GM21619 (cell line): ENCODE results near the gene TPO.

Source experiments
- ATAC-seq: cut with Tn5 transposase; IDR thresholded peaks from one replicate; pipeline ENCODE4 v1.9.1; 2021; ENCODE audit not compliant: unreplicated experiment

Gene TPO

DNA sequence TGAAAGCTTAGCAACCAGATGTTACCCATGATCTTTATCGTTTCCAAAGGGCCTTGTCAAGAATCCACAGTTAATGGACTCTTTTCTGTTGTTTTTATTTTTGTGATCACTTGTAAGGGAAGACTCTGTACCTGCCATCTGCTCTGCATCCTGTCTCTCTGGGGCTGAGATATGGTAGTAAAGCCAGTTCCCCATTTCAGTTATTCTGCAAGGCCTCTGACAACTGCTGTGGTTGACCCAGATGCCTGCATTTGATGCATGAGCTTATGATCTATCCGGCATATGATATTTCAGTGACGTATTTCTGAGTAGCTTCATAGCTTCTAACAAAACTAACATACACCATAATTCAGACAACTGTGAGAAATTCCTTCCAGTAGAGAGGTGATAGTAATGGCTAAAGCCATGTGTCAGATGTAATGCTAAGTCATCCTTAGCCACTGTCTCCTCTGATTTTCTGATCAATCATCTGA lies 105.1 kb downstream of the TPO start:
- no peak for ATAC-seq

DNA sequence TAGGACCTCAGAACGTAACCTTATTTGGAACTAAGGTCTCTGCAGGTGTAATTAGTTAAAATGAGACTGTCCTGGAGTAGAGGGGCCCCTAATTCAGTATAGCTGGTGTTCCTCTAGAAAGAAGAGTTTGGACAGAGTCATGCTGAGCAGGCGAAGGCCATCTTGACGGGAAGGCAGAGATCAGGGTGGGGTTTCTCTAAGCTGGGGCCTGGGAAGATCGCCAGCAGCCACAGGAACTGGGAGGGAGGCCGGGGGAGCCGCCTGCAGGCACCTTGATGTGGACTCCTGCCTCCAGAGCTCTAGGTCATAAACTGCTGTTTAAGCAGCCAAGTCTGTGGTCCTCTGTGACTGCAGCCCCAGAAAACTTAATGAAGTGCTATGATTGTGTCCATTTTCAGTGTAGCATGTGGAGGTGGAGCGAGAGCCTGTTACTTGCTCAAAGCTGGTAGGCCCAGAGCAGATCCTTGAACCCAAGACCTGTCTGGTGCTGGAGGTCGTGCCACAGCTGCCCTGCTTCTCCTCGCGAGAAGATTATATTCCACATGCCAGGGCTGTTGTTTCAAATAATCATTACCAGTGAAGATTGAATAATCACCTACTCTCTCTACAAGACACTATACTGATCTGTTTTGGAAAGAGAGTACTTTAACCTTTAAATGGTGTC lies 105.7 kb downstream of the TPO start:
- no peak for ATAC-seq

DNA sequence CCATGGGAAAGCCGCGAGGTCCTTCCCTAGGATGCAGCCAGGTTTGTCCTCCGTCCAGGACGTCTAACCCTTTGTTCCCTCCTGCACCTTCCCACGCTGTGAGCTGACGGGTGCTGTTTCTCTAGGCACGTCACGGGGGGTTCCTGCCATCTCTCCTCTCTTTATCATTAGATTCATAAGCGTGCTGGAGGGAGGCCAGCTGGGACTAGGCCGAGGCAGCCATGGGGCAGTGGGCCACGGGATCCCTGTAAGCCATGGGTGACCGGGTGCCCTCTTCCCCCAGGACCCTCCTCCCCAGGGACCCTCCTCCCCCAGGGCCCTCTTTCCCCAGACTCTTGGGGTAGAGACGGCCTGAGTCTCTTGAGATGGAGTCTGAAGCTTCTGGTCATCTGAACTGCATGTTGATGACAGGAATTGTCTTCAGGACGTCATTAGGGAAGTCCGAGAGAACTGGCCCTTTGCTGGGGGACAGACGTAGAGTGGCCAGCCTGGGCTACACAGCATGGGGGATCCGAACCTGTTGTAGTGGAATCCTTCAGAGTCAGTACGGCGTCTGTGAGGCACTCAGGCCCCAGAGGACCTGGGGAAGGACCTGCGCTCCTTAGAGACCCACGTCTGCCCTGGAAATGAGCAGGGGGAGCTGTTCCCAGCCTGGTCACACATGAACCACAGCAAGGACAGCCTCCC lies 108.1 kb downstream of the TPO start:
- no peak for ATAC-seq

DNA sequence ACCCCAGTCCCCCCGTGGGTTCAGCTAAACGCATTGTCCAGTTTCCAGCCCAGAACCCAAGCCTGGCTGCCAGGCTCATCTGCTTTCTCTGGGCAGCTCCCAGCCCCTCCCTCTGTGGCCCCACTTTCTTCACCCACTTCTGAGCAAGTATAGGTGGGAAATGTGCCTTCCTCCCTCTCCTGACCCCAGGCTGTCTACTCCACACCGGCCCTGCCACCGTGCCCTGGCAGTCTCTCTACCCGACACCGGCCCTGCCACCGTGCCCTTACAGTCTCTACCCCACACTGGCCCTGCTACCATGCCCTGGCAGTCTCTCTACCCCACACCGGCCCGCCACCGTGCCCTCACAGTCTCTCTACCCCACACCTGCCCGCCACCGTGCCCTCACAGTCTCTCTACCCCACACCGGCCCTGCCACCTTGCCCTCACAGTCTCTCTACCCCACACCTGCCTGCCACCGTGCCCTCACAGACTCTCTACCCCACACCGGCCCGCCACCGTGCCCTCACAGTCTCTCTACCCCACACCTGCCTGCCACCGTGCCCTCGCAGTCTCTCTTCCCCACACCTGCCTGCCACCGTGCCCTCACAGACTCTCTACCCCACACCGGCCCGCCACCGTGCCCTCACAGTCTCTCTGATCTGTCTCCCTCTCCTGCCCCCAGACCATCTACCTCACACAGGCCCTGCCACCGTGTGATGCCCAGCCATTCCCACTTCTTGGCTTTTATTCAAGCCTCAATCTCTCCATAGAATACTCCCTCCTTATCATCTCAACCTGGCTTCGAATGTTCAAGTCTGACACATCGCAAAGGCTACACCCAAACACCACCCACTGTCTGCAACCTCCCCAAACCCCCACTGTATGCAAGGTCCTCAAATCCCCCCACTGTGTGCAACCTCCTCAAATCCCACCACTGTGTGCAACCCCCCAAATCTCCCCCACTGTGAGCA lies 108.9 kb downstream of the TPO start:
- ATAC-seq: no peak

DNA sequence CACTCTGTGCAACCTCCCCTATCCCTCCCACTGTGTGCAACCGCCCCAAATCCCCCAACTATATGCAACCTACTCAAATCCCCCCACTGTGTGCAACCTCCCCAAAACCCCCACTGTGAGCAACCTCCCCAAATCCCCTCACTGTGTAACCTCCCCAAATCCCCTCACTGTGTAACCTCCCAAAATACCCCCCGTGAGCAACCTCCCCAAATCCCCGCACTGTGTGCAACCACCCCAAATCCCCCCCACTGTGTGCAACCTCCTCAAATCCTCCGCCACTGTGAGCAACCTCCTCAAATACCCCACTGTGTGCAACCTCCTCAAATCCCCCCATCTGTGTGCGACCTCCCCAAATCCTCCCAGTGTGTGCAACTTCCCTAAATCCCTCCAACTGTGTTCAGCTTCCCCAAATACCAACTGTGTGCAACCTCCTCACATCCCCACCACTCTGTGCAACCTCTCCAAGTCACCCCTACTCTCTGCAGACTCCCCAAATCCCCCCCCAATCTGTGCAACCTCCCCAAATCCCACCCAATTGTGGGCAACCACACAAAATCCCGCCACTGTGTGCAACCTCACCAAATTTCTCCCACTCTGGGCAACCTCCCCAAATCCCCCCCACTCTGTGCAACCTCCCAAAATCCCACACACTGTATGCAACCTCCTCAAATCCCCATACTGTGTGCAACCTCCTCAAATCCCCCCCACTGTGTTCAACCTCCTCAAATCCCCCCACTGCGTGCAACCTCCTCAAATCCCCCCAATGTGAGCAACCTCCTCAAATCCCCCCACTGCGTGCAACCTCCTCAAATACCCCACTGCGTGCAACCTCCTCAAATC lies 114.1 kb downstream of the TPO start:
- ATAC-seq: no peak

DNA sequence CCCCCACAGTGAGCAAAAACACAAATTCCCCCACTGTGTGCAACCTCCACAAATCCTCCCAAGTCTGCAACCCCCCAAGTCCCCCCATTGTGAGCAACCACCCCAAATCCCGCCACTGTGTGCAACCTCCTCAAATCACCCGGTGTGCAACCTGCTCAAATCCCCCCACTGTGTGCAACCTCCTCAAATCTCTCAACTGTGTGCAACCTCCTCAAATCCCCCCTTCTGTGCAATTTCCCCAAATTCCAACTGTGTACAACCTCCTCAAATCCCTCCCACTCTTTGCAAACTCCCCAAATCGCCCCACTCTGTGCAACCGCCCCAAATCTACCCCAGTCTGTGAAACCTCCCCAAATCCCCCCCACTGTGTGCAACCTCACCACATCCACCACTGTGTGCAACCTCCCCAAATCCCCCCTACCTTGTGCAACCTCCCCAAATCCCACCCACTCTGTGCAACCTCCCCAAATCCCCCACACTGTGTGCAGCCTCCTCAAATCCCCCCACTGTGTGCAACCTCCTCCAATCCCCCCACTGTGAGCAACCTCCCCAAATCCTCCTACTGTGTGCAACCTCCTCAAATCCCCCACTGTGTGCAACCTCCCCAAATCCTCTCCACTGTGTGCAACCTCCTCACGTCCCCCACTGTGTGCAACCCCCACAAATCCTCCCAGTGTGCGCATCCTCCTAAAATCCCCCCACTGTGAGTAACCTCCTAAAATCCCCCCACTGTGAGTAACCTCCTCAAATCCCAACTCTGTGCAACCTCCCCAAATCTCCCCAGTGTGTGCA lies 115.2 kb downstream of the TPO start:
- no peak for ATAC-seq

DNA sequence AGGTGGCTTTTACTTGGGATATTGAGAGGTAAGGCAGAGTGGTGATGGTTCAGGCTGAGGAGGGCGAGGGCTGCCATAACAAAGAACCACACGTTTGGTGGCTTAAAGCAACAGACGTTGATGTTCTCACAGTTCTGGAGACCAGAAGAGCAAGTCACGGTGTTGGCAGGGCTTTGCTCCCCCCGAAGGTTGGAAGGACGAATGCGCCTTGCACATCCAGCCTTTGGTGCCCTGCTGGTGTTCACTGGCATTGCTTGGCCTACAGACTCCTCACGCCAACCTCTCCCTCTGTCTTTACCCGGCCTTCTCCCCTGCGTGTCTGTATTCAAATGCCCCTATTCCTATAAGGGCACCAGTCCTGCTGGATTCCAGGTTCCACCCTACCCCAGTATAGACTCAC lies 125.4 kb downstream of the TPO start:
- no peak for ATAC-seq

DNA sequence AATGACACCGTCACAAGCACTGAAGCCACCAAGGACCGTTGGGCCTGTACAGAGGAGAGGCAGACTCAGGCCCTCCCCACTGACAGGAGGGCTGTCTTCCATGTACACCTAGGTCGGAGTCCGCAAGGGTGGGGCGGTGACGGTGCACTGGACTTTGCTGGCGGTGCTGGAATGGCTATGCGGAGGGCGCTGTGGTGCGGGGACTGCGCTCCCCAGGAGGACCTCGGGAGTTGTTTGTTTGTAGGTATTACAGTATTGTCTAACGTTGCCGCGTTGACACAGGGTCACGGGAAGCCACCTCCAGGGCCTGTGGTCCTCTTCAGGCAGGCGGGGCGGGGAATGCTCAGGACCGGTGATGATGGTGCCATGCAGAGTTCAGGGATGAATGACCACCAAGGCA lies 126.2 kb downstream of the TPO start:
- ATAC-seq: no peak

DNA sequence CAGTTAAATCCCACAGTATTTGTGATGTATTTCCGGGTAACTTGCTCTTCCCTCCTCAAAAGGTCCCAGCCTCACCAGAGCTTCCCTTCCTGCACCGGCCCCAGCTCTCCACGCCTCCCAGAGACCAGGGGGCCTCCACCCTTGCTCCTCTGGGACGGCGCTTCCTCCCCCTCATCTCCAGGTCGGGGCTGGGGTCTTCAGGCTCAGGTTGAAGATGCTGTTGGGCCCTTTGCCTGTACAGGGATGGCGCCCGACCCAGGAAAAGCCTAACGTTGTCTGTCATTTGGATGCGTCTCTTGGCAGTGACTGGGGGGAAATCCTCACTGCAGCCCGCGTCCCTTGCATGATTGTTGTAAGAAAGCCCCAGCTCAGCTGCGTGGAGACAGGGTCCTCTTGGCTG lies 126.7 kb downstream of the TPO start:
- no peak for ATAC-seq

DNA sequence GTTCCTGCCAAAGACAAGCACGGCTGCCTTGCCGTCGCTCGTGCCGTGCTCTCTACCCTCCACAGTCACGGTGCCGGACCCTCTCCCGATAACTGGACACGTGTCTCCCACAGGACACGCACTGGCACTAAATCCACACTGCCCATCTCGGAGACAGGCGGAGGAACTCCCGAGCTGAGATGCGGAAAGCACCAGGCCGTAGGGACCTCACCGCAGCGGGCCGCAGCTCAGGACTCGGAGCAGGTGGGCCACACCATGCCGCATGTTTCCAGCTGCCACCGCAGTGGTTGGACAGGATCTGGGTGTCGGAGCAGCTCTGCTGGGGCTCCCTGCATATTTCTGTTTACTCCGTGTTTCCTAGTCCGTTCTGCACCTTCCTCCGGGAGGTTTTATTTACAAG lies 127.2 kb downstream of the TPO start:
- ATAC-seq: no peak

DNA sequence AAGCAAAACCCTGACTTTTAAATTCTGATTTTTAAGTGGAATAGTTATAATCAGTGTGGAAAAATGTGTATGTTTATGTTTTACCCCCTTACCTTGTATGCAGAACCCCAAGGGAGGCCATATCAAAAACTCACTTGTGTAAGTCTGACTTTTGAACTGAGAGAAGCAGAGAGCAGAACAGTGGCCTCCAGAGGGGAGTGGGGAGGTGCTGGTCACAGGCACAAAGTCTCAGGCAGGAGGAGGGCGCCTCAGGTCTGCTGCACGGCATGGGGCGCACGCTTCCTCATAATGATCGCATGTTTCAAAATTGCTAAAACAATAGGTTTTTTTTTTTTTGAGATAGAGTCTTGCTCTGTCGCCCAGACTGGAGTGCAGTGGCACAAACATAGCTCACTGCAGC lies 127.8 kb downstream of the TPO start:
- ATAC-seq: no peak

DNA sequence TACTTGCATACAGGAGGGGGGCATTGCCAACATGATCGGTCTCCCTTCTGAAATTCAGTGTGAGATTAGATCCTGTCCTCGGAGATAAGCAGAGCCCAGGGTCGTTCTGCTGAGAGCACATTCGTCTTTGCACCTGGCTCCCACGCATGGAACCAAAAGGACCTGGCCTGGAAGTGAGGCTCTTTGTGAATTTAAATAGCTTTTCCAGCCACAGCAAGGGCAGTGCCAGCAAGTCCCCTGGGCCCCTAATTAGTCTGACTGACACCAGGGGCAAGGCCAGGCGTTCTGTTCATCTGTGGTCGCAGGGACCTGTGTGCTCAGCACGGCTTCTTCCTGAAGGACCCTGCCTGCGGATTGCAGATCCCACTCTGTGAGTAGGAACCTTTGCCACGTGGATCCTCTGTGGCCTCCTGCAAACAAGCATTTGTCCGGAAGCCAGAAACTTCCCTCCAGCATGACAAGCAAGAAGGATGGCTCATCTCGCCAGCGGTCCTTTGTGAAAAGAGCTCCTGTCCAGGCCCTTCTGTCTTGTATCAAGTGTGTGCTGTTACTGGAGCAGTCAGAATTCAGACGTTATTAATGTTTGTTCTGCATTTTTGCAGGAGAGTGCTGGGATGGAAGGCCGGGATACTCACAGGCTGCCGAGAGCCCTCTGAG lies 128.7 kb downstream of the TPO start:
- ATAC-seq: no peak

DNA sequence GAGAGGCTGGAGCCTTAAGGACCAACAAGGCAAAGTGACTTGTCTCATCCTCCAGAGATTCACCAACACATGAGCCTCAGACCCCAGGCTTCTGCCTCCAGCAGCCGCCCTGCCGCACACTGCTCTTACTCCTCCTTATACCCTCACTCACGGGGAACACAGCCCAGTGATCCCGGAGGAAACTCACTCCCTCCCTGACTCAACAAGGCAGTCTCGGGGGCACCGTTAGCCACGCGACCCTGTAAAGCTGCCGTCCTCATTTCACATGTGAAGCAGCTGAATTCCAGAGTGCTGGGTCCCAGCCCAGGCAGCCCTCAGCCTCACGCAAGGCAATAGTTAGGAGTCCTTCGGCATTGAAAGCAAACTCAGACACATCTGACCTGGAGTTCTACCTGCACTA lies 129.7 kb downstream of the TPO start:
- no peak for ATAC-seq

DNA sequence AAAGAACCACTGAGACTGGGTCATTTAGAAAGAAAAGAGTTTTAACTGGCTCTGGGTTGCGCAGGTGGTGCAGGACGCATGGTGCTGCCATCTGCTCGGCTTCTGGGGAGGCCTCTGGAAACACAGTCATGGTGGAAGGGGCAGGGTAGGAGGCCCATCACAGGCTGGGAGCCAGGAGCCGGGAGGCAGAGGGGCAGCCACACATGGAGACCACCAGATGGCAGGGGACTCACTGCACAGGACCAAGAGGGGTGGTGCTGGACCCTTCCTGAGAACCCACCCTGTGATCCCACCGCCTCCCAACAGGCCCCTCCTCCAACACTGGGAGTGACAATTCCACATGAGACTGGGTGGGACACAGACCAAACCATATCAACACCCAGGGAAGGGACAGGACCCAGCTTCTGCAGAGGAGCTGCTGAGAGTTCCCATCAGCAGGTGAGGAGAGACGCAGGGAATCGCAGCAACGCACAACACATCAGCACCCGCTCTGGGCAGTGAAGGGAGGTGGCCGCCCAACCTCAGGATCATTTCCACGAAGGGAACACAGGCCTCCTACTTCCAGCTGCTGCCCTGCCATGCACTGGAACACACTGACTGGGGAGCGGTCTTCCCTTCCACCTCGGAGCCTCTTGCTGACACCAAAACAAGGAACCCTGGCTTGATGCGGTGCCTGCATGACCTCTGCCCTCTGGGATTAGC lies 130.7 kb downstream of the TPO start:
- no peak for ATAC-seq

DNA sequence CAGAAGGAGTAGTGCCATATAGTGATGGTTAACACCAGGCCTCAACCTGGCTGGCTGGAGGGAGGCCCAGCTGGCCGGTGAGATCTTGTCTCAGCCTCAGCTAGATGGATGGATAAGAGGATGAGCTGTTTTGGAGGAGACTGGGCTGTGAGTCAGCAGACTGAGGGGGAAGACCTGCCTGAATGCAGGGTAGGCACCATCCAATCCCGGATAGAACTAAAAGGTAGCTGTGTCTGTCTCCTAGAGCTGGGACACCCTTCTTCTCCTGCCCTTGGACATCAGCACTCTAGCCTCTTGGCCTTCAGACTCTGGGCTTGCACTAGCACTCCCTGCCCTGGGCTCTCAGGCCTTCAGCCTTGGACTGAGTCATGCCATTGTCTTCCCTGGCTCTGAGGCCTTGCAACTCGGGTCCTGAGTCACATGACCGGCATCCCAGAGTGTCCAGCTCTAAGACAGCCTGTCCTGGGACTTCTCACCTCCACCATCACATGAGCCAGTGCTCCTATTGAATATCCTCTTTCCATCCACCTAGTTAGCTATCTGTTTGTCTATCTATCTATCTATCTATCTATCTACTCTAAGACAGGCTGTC lies 131.3 kb downstream of the TPO start:
- no peak for ATAC-seq

DNA sequence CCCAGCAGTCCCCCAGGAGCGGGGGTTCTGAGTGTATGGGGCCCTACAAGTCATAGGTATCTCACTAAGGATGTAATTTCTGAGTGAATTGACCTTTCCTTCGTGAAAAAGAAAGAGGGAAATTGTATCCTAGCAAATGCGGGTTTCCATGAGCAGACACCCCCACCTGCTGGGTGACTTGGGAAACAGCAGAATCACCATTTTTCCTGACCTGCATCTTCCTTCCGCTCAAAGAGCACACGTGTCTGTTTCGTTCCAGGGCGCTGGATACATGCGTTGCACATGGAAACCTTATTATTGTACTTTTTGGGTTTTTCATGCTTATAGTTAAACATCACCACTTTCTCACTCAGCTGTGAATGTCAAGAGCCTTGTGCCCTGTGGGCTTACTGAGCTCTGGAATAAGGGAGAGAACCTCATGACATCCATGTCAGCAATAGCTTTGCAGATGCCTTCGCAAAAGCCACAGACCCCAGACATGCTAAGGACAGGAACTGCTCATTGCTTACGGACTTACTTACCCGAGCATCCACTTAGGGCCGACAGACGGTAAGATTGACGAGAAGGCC lies 132.8 kb downstream of the TPO start:
- ATAC-seq: no peak

DNA sequence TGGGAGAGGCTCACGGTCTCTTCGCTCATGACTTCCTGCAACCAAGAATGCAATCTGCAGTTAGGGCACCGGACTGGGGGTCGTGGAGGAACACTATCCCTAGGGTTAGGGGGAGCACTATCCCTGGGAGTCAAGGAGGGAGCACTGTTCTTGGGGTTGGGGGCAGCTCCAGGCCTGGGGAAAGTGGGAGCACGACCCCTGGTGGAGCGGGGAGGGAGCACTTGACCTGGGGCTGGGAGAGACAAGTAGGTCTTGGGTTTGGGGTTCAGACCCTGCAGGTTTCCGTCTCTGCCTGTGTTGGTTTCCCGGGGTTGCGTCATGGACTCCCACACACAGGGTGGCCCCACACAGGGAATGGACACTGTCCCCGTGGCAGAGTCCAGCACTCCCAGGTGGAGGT lies 133.6 kb downstream of the TPO start:
- ATAC-seq: no peak
